ENCODE measurements around the gene KRTAP5-7. TPM values are rescaled to one million over a fixed set of nuclear protein-coding genes. Genes with fewer than 3 reads are reported as not detected.

The KRTAP5-7 gene
- total RNA-seq, 1 donor from 2014 or later, result not detected

- peak in 1 of 2 donors; percentile 13 for ATAC-seq
- Histone ChIP-seq H3K36me3 (no peaks in the 10 kb centered on the region), H3K4me1 (no peaks in the 10 kb centered on the region), H3K4me3 (no peak overlapping the region), H3K27ac (no peak overlapping the region), H3K9me3 (no peaks in the 10 kb centered on the region), H3K27me3 (ENCODE audit: low read depth) (no peaks in the 10 kb centered on the region)
- intact Hi-C loops (cut with DNase I), result no loop called here
- DNase-seq, result no peak
- TF ChIP-seq, protein P1, sequence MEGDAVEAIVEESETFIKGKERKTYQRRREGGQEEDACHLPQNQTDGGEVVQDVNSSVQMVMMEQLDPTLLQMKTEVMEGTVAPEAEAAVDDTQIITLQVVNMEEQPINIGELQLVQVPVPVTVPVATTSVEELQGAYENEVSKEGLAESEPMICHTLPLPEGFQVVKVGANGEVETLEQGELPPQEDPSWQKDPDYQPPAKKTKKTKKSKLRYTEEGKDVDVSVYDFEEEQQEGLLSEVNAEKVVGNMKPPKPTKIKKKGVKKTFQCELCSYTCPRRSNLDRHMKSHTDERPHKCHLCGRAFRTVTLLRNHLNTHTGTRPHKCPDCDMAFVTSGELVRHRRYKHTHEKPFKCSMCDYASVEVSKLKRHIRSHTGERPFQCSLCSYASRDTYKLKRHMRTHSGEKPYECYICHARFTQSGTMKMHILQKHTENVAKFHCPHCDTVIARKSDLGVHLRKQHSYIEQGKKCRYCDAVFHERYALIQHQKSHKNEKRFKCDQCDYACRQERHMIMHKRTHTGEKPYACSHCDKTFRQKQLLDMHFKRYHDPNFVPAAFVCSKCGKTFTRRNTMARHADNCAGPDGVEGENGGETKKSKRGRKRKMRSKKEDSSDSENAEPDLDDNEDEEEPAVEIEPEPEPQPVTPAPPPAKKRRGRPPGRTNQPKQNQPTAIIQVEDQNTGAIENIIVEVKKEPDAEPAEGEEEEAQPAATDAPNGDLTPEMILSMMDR (IDR thresholded peaks at IDR 0.05), result no peak
Measured at GRCh38 chr11:71518506-71519471, 8.3 kb upstream of the KRTAP5-7 start.

DNA sequence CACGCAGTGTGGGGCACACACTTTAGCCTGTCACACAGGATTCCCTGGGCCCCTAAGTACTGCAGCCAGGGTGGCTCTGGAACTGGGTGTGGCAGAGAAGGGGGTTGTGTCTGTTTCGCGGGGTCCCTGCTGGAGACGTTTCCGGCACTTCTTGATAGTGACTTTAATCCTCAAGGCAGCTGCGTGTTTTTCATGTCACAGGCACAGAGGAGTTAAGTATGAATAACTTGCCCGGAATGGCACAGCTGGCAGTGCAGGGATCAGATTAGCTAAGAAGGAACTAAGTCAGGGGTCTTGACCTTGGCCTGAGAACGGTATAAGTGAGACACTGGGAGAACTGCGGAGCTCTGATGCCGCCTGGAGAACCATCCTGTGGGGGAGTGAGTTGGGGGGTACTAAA, 7.5 kb upstream of the KRTAP5-7 start:
- intact Hi-C loops (cut with DNase I), result no loop called here
- Histone ChIP-seq H3K36me3 (no peaks in the 10 kb centered on the region), H3K27me3 (ENCODE audit: low read depth) (no peaks in the 10 kb centered on the region), H3K4me1 (no peaks in the 10 kb centered on the region), H3K4me3 (no peak overlapping the region), H3K9me3 (no peaks in the 10 kb centered on the region), H3K27ac (no peak overlapping the region)
- ATAC-seq (no peak), DNase-seq (no peak)
- TF ChIP-seq, protein P1 (IDR thresholded peaks at IDR 0.05), result no peak

- ATAC-seq (no peak), DNase-seq (no peak)
- intact Hi-C loops (cut with DNase I), result no loop called here
- Histone ChIP-seq H3K9me3 (no peaks in the 10 kb centered on the region), H3K36me3 (no peaks in the 10 kb centered on the region), H3K4me3 (no peak overlapping the region), H3K27ac (no peak overlapping the region), H3K4me1 (no peaks in the 10 kb centered on the region), H3K27me3 (ENCODE audit: low read depth) (no peaks in the 10 kb centered on the region)
- TF ChIP-seq, protein P1 (IDR thresholded peaks at IDR 0.05), result no peak
Measured at GRCh38 chr11:71525188-71525937, 1.7 kb upstream of the KRTAP5-7 start.

GRCh38 chr11:71525938-71526495, 1.1 kb upstream of the KRTAP5-7 start:
- Histone ChIP-seq H3K27me3 (ENCODE audit: low read depth) (no peaks in the 10 kb centered on the region), H3K4me3 (no peak overlapping the region), H3K36me3 (no peaks in the 10 kb centered on the region), H3K27ac (no peak overlapping the region), H3K4me1 (no peaks in the 10 kb centered on the region), H3K9me3 (no peaks in the 10 kb centered on the region)
- DNase-seq (no peak), ATAC-seq (no peak)
- TF ChIP-seq, protein P1 (IDR thresholded peaks at IDR 0.05), result no peak
- intact Hi-C loops (cut with DNase I), result no loop called here

GRCh38 chr11:71527576-71528210, 626 bp downstream of the KRTAP5-7 start:
- H3K4me3 ChIP-seq, result no peak overlapping the region
- H3K36me3 ChIP-seq, result no peaks in the 10 kb centered on the region
- DNase-seq (no peak), ATAC-seq (no peak)
- no peaks in the 10 kb centered on the region for H3K9me3 ChIP-seq
- intact Hi-C loops (cut with DNase I), result no loop called here
- no peaks in the 10 kb centered on the region for H3K27me3 ChIP-seq (ENCODE audit: low read depth)
- TF ChIP-seq, protein P1 (IDR thresholded peaks at IDR 0.05), result no peak
- H3K4me1 ChIP-seq, result no peaks in the 10 kb centered on the region
- no peak overlapping the region for H3K27ac ChIP-seq
